EH (cell line): ENCODE results near the gene HIPK2.
A peak's percentile ranks its signal among the peaks of the same experiment; 100 is the strongest.

ENCODE experiments used
- DNase-seq: peaks from one replicate; pipeline ENCODE4 v3.0.0-alpha.2; 2015; ENCODE audit warnings: low read depth

Gene HIPK2

GRCh38 chr7:139777948-139778841 lies at the start of gene HIPK2:
Gene HIPK2, minus strand, starts transcription at chr7:139777998. Its CDS starts 375 bp downstream, at chr7:139777623.
- DNase-seq, result peak; percentile 66

DNA sequence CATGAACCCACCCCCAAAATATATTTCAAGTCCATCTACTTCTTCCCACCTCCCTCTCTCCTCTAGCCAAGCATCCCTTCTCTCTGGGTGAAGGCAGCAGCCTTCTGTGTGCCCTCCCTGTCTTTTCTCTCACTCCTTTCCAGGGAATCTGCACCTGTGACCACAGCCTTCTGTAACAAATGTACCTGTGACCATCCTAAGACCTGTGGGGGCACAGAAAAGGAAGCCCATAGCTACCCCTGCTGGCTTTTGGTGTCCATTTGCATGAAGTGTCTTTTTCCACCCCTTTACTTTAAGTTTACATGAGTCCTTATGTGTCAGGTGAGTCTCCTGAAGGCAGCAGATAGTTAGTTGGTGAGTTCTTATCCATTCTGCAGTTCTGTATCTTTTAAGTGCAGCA lies 49.2 kb upstream of the HIPK2 start:
- DNase-seq, result no peak

DNA sequence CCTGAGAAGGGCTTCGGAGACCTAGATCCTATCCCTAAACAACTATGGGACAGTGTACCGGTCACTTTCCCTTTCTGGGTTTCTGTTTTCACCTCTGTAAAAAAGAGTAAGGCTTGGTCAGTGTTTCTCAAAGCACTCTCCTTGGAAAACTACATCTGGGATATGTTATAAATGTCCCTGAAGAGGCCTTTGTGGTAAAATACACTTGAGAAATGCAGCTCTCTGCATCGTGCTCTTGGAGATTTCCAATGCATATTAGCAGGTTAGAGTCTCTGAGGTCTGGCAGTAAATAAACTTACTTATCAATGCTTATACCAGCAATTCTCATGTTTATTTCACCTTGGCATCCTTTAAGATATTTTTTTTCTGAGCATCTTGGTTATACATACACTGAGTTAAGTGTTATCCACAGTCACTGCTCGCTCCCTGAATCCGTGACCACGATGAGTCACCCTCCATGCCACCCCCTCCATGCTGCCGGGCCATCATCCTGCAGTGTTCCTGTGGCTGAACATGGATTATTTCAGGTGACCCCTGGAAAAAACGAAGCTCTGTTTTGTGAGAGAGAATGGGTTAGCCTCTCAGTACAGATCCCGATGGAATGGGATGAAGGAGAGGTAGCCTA lies 48.0 kb upstream of the HIPK2 start:
- DNase-seq, result peak; percentile 50

GRCh38 chr7:139823959-139824521 lies 46.2 kb upstream of the HIPK2 start:
- DNase-seq, result peak; percentile 40

DNA sequence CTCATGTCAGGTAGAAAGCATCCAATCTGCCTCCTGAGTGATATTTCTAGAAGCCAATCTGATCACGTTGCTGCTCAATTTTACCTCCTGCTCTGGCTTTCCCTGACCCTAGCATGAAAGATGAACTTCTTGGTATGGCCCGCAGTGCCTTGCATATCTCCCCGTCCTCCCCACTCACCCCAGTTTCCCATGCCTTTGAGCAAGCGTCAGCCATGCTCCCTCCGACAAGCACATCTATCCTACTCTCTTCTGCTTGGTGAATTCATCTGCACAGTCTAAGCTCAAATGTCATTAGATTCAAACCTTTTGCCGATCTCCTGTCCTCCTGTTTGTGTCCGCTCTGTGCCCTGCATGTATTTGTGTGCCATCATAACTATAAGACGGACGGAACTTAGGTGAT lies 45.1 kb upstream of the HIPK2 start:
- no peak for DNase-seq

- no peak for DNase-seq
Measured at GRCh38 chr7:139821349-139822105, 43.7 kb upstream of the HIPK2 start.

GRCh38 chr7:139820089-139820488 lies 42.3 kb upstream of the HIPK2 start:
- no peak for DNase-seq

DNA sequence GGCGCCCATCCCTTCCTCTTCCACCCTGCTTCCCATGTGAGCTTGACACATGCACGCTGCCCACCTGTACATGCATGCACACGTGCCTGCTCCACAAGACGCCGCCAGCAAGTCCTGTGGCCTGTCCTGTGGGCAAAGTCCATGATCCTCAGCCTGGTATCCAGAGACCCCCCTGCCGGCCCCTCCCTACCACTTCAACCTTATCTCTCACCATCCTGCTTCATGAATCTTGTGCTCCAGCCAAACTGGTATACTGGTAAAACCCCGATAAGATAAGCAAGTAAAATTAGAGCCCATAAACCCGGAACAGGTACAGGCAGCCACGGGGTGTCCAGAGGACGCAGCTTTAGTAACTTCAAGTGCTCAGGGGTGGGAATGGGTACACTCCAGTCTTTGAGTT lies 39.5 kb upstream of the HIPK2 start:
- DNase-seq, result no peak

- no peak for DNase-seq
Measured at GRCh38 chr7:139813689-139814088, 35.9 kb upstream of the HIPK2 start.

DNA sequence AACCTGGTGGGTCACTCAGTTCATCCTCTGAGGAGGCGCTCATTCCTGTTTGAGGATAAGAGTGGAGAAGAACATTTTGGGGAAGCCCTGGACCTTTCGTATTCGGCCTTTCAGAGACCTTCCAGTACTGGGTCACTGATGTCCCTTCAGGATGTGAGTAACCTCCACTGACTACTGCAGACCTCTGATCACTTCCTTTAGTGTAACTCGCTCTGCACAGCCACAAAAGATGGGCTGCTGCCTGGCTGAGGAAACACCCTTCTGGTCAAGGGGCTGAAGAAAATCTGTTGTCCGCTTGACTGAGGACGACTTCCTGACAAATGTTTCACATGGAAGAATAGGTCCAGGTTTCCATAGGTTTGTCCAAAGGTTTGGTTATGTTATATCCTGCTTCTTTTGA lies 35.4 kb upstream of the HIPK2 start:
- no peak for DNase-seq

- DNase-seq, result no peak
Measured at GRCh38 chr7:139811066-139811465, 33.3 kb upstream of the HIPK2 start.

- DNase-seq, result no peak
Measured at GRCh38 chr7:139808846-139809442, 31.1 kb upstream of the HIPK2 start.

DNA sequence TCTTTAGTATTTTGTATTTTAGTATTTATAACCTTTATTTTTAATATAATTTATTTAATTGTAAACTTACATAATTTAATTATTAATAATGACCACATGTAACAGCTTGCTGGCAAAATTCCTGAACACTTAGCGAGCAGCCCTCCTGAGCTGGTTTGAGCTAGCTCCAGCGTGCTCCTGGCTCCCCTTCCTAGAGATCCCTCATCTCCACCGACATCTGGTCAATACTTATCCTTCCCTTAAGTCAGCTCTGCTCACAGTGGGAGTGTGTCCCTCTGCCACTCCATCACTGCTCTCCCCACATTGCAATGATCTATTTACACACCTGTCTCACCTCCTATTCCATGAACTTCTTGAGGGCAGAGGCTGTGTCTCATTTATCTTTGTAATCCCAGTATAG lies 30.6 kb upstream of the HIPK2 start:
- DNase-seq, result no peak

GRCh38 chr7:139807009-139807408 lies 29.2 kb upstream of the HIPK2 start:
- no peak for DNase-seq

DNA sequence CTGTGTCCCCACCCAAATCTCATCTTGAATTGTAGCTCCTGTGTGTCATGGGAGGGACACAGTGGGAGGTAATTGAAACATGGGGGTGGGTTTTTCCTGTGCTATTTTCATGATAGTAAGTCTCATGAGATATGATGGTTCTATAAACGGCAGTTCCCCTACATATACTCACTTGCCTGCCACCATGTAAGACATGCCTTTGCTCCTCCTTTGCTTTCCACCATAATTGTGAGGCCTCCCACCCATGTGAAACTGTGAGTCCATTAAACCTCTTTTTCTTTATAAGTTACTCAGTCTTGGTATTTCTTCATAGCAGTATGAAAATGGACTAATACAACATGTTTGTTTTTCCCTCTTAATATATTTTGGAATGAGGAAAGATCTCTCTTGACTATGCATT lies 26.8 kb upstream of the HIPK2 start:
- DNase-seq, result no peak

GRCh38 chr7:139799586-139799985 lies 21.8 kb upstream of the HIPK2 start:
- DNase-seq, result peak; percentile 28

DNA sequence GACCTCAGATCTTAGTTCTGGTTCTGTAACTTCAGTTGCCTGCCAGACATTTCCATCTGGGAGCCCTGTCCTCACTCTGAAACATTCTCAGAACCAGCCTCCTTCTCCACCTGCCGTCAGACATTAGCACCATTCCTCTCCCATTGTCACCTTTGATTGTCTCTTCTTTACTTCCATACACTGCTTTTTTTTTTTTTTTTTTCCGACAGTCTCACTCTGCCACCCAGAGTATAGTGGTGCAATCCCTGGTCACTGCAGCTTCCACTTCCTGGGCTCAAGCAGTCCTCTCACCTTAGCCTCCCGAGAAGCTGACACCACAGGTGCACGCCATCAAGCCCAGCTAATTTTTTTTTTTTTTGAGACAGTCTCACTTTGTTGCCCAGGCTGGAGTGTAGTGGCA lies 21.1 kb upstream of the HIPK2 start:
- DNase-seq, result no peak

- no peak for DNase-seq
Measured at GRCh38 chr7:139798221-139798620, 20.4 kb upstream of the HIPK2 start.

DNA sequence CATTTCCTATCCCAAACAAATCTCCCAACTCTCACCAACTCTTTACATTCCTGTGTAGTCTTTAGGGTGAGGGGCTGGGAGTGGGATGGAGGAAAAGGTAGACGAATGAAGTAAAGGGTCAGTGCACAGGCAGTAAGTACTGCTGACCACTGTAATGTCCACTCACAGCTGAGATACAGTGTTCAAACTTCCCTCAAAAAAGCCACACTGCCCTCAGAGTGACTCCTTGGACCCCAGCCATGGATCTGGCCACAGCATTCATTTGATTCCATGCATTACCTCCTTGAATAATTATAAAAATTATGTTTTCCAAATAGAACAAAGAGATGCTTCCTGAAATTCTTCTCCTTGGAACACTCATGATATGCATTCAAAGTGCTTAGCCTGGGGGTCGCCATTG lies 19.8 kb upstream of the HIPK2 start:
- peak; percentile 42 for DNase-seq

GRCh38 chr7:139791316-139791715 lies 13.5 kb upstream of the HIPK2 start:
- no peak for DNase-seq

DNA sequence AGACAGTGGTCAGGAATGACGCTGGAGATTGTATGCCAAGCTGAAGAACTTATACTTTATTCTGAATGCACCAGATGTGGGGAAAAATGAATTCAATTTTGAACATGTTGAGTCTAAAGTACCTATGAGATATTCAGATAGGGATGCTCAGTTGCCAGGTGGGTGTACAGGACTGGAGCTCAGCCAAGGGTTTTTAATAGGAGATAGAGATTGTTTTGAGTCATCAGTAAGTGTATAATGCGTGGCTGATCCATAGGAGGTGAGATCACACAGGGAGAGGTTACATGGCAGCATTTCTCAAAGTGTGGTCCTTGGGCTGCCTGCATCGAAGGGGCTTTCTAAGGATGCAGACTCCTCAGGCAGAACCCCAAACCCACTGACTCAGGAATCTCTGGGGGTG lies 6.8 kb upstream of the HIPK2 start:
- no peak for DNase-seq
